WERI-Rb-1 (cell line): ENCODE measurements around the gene AP5M1.

Source experiments
- DNase-seq: peaks from one replicate; pipeline ENCODE4 v3.0.0-alpha.2; 2020
- H3K27ac ChIP-seq: fragments of 250-450 bp; sonication (Bioruptor Pico); 2 replicates; pipeline ENCODE4 v1.5.1; 2020; ENCODE audit warnings: mild to moderate bottlenecking, moderate library complexity
- H3K27me3 ChIP-seq: fragments of 250-450 bp; sonication (Bioruptor Pico); 2 replicates; pipeline ENCODE4 v1.5.1; 2021; ENCODE audit warnings: mild to moderate bottlenecking, low read depth, moderate library complexity; ENCODE audit not compliant: insufficient read depth, severe bottlenecking
- H3K36me3 ChIP-seq: fragments of 250-450 bp; sonication (Bioruptor Pico); 2 replicates; pipeline ENCODE4 v1.5.1; 2020; ENCODE audit warnings: mild to moderate bottlenecking, moderate library complexity
- H3K4me3 ChIP-seq: 2 replicates; pipeline ENCODE4 v1.5.1; 2011; ENCODE audit warnings: low read depth, mild to moderate bottlenecking, control low read depth, low read length
- H3K9me3 ChIP-seq: fragments of 250-450 bp; sonication (Bioruptor Pico); 2 replicates; pipeline ENCODE4 v1.5.1; 2021; ENCODE audit warnings: mild to moderate bottlenecking, moderate library complexity; ENCODE audit not compliant: severe bottlenecking
- CTCF ChIP-seq: IDR thresholded peaks from 2 replicates; pipeline ENCODE4 v1.5.1; 2011; ENCODE audit warnings: low read depth, mild to moderate bottlenecking, control low read depth, inconsistent platforms, low read length

AP5M1 gene

GRCh38 chr14:57259672-57260071 is 9.1 kb upstream of the AP5M1 start:
- DNase-seq, result no peak
- no peak overlapping the region for H3K4me3 ChIP-seq
- peaks cover 15% of the 10 kb centered on the region for H3K36me3 ChIP-seq
- H3K27me3 ChIP-seq, result no peaks in the 10 kb centered on the region
- TF ChIP-seq CTCF, result no peak
- H3K27ac ChIP-seq, result no peak overlapping the region
- H3K9me3 ChIP-seq, result no peaks in the 10 kb centered on the region

- Histone ChIP-seq H3K36me3 (peaks cover 4% of the 10 kb centered on the region), H3K27me3 (no peaks in the 10 kb centered on the region), H3K4me3 (no peak overlapping the region), H3K9me3 (no peaks in the 10 kb centered on the region), H3K27ac (no peak overlapping the region)
- no peak for TF ChIP-seq CTCF
- DNase-seq, result no peak
These were observed 7.2 kb upstream of the AP5M1 start for GRCh38 chr14:57261604-57262003.

GRCh38 chr14:57262117-57262516 is 6.7 kb upstream of the AP5M1 start:
- Histone ChIP-seq H3K4me3 (no peak overlapping the region), H3K27ac (no peak overlapping the region), H3K36me3 (peaks cover 4% of the 10 kb centered on the region), H3K27me3 (no peaks in the 10 kb centered on the region), H3K9me3 (no peaks in the 10 kb centered on the region)
- DNase-seq, result no peak
- TF ChIP-seq CTCF, result no peak

GRCh38 chr14:57266065-57266464 is 2.7 kb upstream of the AP5M1 start:
- no peak overlapping the region for H3K4me3 ChIP-seq

GRCh38 chr14:57273236-57273635 is 4.5 kb downstream of the AP5M1 start:
- no peak for TF ChIP-seq CTCF
- Histone ChIP-seq H3K9me3 (no peaks in the 10 kb centered on the region), H3K27me3 (no peaks in the 10 kb centered on the region), H3K27ac (no peak overlapping the region), H3K4me3 (no peak overlapping the region), H3K36me3 (peaks cover 41% of the 10 kb centered on the region)
- no peak for DNase-seq

More at GRCh38 chr14:57266065-57266464, 2.7 kb upstream of the AP5M1 start:
- Histone ChIP-seq H3K27me3 (no peaks in the 10 kb centered on the region), H3K27ac (no peak overlapping the region), H3K36me3 (peaks cover 7% of the 10 kb centered on the region), H3K9me3 (no peaks in the 10 kb centered on the region)
- no peak for TF ChIP-seq CTCF
- DNase-seq, result no peak

- no peak for DNase-seq
- peaks cover 40% of the 10 kb centered on the region for H3K36me3 ChIP-seq
These were observed 5.8 kb downstream of the AP5M1 start for GRCh38 chr14:57274551-57274950.

More at GRCh38 chr14:57274551-57274950, 5.8 kb downstream of the AP5M1 start:
- H3K27me3 ChIP-seq, result no peaks in the 10 kb centered on the region
- no peak overlapping the region for H3K4me3 ChIP-seq
- no peaks in the 10 kb centered on the region for H3K9me3 ChIP-seq
- H3K27ac ChIP-seq, result no peak overlapping the region
- TF ChIP-seq CTCF, result no peak
